H1 (cell line): Measurements from ENCODE around the gene CCDC124. TPM values are rescaled to one million over a fixed set of nuclear protein-coding genes. Genes with fewer than 3 reads are reported as not detected.

ENCODE experiments used
- CTCF ChIA-PET: fragments of 300-600 bp; sonication (Branson Sonifier 250); formaldehyde crosslinking; loops from one replicate; lab custom pipeline; 2021; ENCODE audit not compliant: partially characterized antibody; lab: Charles Lee
- POLR2A ChIA-PET: fragments of 300-600 bp; sonication (Branson Sonifier 250); formaldehyde crosslinking; loops from one replicate; lab custom pipeline; 2021; ENCODE audit warnings: inconsistent platforms; ENCODE audit not compliant: partially characterized antibody; lab: Charles Lee
- DNase-seq, 2 experiments: peaks; one replicate each; pipeline versions ENCODE4 v3.0.0 to v3.0.0-alpha.2; 2010 to 2022; ENCODE audit warnings: low spot score in 2 of 2, low read depth in 1 of 2, mixed read lengths in 1 of 2
- FAIRE-seq: peaks from 2 replicates; lab custom pipeline; 2011; peaks lifted over from hg19 to GRCh38; lab: Jason Lieb, UNC
- H2AFZ ChIP-seq: 2 replicates; pipeline ENCODE4 v1.8.1; 2012; ENCODE audit warnings: low read length, inconsistent platforms
- H2AK5ac ChIP-seq: 2 replicates; pipeline ENCODE4 v1.6.1; 2013; ENCODE audit warnings: low read depth, low read length
- H2BK120ac ChIP-seq: replicated peaks from 2 replicates; pipeline ENCODE3; 2013; ENCODE audit warnings: low read depth, low read length, inconsistent platforms
- H2BK12ac ChIP-seq: 2 replicates; pipeline ENCODE4 v1.6.1; 2013; ENCODE audit warnings: low read depth, low read length
- H2BK15ac ChIP-seq: 2 replicates; pipeline ENCODE4 v1.6.1; 2013; ENCODE audit warnings: low read length
- H2BK20ac ChIP-seq: 2 replicates; pipeline ENCODE4 v1.6.1; 2013; ENCODE audit warnings: low read length
- H2BK5ac ChIP-seq: 2 replicates; pipeline ENCODE4 v1.6.1; 2013; ENCODE audit warnings: low read depth, low read length
- H3K14ac ChIP-seq: 2 replicates; pipeline ENCODE4 v1.6.1; 2013; ENCODE audit warnings: inconsistent platforms; ENCODE audit not compliant: insufficient read length
- H3K18ac ChIP-seq: 2 replicates; pipeline ENCODE4 v1.6.1; 2013; ENCODE audit warnings: low read length; ENCODE audit errors: extremely low read depth
- H3K23ac ChIP-seq: 2 replicates; pipeline ENCODE4 v1.6.1; 2013; ENCODE audit warnings: inconsistent platforms; ENCODE audit not compliant: insufficient read length
- H3K23me2 ChIP-seq: 2 replicates; pipeline ENCODE4 v1.6.1; 2013; ENCODE audit warnings: low read depth, low read length
- H3K27ac ChIP-seq: 2 replicates; pipeline ENCODE4 v1.6.1; 2011; ENCODE audit warnings: low read depth, low read length, inconsistent platforms
- H3K27me3 ChIP-seq, 4 experiments: replicated peaks in 1 of 4; 1 replicate in 1 of 4; 2 replicates in 3 of 4; pipeline versions ENCODE4 v1.6.1 to v1.8.1; 2011 to 2013; ENCODE audit warnings: low read length in 3 of 4, mild to moderate bottlenecking in 3 of 4, inconsistent platforms in 2 of 4, mixed read lengths in 2 of 4, moderate library complexity in 1 of 4; ENCODE audit not compliant: control insufficient read depth in 3 of 4, insufficient read depth in 3 of 4; ENCODE audit errors: extremely low read depth in 1 of 4
- H3K36me3 ChIP-seq, 4 experiments: 2 replicates each; pipeline versions ENCODE4 v1.6.1 to v1.8.1; 2011 to 2013; ENCODE audit warnings: mild to moderate bottlenecking in 4 of 4, low read length in 3 of 4, moderate library complexity in 2 of 4, control low read depth in 1 of 4, inconsistent platforms in 1 of 4; ENCODE audit not compliant: insufficient read depth in 4 of 4, control insufficient read depth in 2 of 4
- H3K4ac ChIP-seq: replicated peaks from 2 replicates; pipeline ENCODE3; 2013; ENCODE audit warnings: low read length, low read depth, mixed read lengths, inconsistent platforms; ENCODE audit not compliant: insufficient read length
- H3K4me1 ChIP-seq, 4 experiments: replicated peaks in 1 of 4; 1 replicate in 1 of 4; 2 replicates in 3 of 4; pipeline versions ENCODE4 v1.6.1 to v1.8.1; 2011 to 2013; ENCODE audit warnings: low read length in 3 of 4, inconsistent platforms in 2 of 4, mixed read lengths in 1 of 4; ENCODE audit not compliant: insufficient read depth in 4 of 4, control insufficient read depth in 3 of 4
- H3K4me2 ChIP-seq, 2 experiments: 2 replicates each; pipeline versions ENCODE4 v1.6.1 to v1.8.1; 2011 to 2013; ENCODE audit warnings: low read depth in 2 of 2, low read length in 2 of 2, control low read depth in 1 of 2, inconsistent platforms in 1 of 2, mild to moderate bottlenecking in 1 of 2; ENCODE audit not compliant: insufficient read depth in 1 of 2
- H3K4me3 ChIP-seq, 4 experiments: fragments of 200-600, 300-600 bp in 1 of 4; sonication (generic), shearing (Covaris generic), sonication (Bioruptor Twin) in 1 of 4; 2 replicates each; pipeline versions ENCODE4 v1.5.1 to v1.8.1; 2011 to 2016; ENCODE audit warnings: low read length in 4 of 4, low read depth in 3 of 4, control low read depth in 2 of 4, inconsistent platforms in 2 of 4, mild to moderate bottlenecking in 2 of 4, mixed read lengths in 1 of 4, moderate library complexity in 1 of 4; ENCODE audit not compliant: insufficient read depth in 2 of 4; ENCODE audit errors: extremely low read depth in 1 of 4
- H3K56ac ChIP-seq: replicated peaks from 2 replicates; pipeline ENCODE3; 2013; ENCODE audit warnings: low read depth, mild to moderate bottlenecking, mixed read lengths, low read length, inconsistent platforms; ENCODE audit not compliant: insufficient read length
- H3K79me1 ChIP-seq: 2 replicates; pipeline ENCODE4 v1.6.1; 2013; ENCODE audit warnings: low read depth, low read length, control low read depth
- H3K79me2 ChIP-seq, 2 experiments: 2 replicates each; pipeline versions ENCODE4 v1.6.1 to v1.8.1; 2012 to 2013; ENCODE audit warnings: low read length in 2 of 2, mild to moderate bottlenecking in 2 of 2, inconsistent platforms in 1 of 2; ENCODE audit not compliant: insufficient read depth in 2 of 2, control insufficient read depth in 1 of 2
- H3K9ac ChIP-seq, 4 experiments: replicated peaks in 1 of 4; 1 replicate in 1 of 4; 2 replicates in 3 of 4; pipeline versions ENCODE4 v1.6.1 to v1.8.1; 2011 to 2013; ENCODE audit warnings: low read depth in 3 of 4, low read length in 3 of 4, control low read depth in 2 of 4, mild to moderate bottlenecking in 2 of 4, moderate library complexity in 2 of 4, inconsistent platforms in 1 of 4; ENCODE audit errors: extremely low read depth in 1 of 4
- H3K9me3 ChIP-seq, 2 experiments: 2 replicates each; pipeline versions ENCODE4 v1.6.1 to v1.8.1; 2012 to 2013; ENCODE audit warnings: mild to moderate bottlenecking in 2 of 2, moderate library complexity in 2 of 2, control low read depth in 1 of 2, inconsistent platforms in 1 of 2, low read depth in 1 of 2, low read length in 1 of 2, mixed read lengths in 1 of 2; ENCODE audit not compliant: insufficient read depth in 2 of 2
- H4K20me1 ChIP-seq, 2 experiments: replicated peaks in 1 of 2; 2 replicates each; pipeline versions ENCODE3 to v1.8.1; 2011 to 2013; ENCODE audit warnings: inconsistent platforms in 2 of 2, low read length in 2 of 2, mild to moderate bottlenecking in 1 of 2; ENCODE audit not compliant: insufficient read depth in 2 of 2, control insufficient read depth in 1 of 2
- H4K5ac ChIP-seq: 2 replicates; pipeline ENCODE4 v1.6.1; 2013; ENCODE audit warnings: low read length, low read depth, mixed read lengths, inconsistent platforms; ENCODE audit not compliant: insufficient read length
- H4K8ac ChIP-seq: 2 replicates; pipeline ENCODE4 v1.8.0; 2013; ENCODE audit warnings: mild to moderate bottlenecking, moderate library complexity, low read length, inconsistent platforms; ENCODE audit not compliant: insufficient read depth; ENCODE audit errors: extremely low read depth
- H4K91ac ChIP-seq: replicated peaks from 2 replicates; pipeline ENCODE3; 2013; ENCODE audit warnings: low read length, mixed read lengths, inconsistent platforms; ENCODE audit not compliant: insufficient read length
- SIN3A ChIP-seq, 2 experiments: IDR thresholded peaks in 1 of 2; conservative IDR thresholded peaks in 1 of 2; 2 replicates each; pipeline ENCODE4 v1.6.1; 2011 to 2012; ENCODE audit warnings: low read length in 2 of 2, improper control_type of control experiment in 1 of 2, low read depth in 1 of 2, mild to moderate bottlenecking in 1 of 2
- WGBS, 2 experiments: shearing (Covaris generic) in 1 of 2; methylation state at CpG; one replicate each; pipeline versions ENCODE4 v1.1.6 to v1.1.7; 2013 to 2015; ENCODE audit warnings: low lambda C conversion rate in 2 of 2, mixed read lengths in 2 of 2, inconsistent platforms in 1 of 2, low coverage in 1 of 2, missing lambda C conversion rate in 1 of 2; ENCODE audit not compliant: insufficient replicate concordance in 2 of 2, insufficient coverage in 1 of 2, insufficient read length in 1 of 2; ENCODE audit errors: extremely low coverage in 1 of 2, missing lambda C conversion rate in 1 of 2; 5-methylcytosine and 5-hydroxymethylcytosine counted together
- polyA plus RNA-seq, 7 experiments: library from polyadenylated mRNA; depleted of rRNA in 3 of 7; stranded (reverse) in 5 of 7; unstranded in 2 of 7; fragments of >200 nt in 5 of 7; fragments of 200-250 nt in 2 of 7; gene quantifications; 1 replicate in 5 of 7; 2 replicates in 1 of 7; 4 replicates in 1 of 7; pipeline versions ENCODE4 v1.2.1 to v1.2.3, GENCODE V29; 2011 to 2013; ENCODE audit warnings: missing spikeins in 2 of 7, mixed read lengths in 2 of 7
- total RNA-seq: library from RNA; stranded (reverse); fragmentation: NEBNext Ultra II Directional; extraction: Animal tissue kit (Norgen Biotek cat#: 25700); gene quantifications from 2 replicates; pipeline ENCODE4 v1.2.1, GENCODE V29; 2021
- TF ChIP-seq, protein P1 (sequence below), 3 experiments: IDR thresholded peaks; 1 replicate in 2 of 3; 2 replicates in 1 of 3; pipeline versions ENCODE4 v1.5.1 to v1.6.1; 2011; ENCODE audit warnings: low read length in 3 of 3, mild to moderate bottlenecking in 3 of 3, inconsistent platforms in 2 of 3, low read depth in 1 of 3, moderate library complexity in 1 of 3; ENCODE audit not compliant: insufficient read depth in 1 of 3; ENCODE audit errors: control extremely low read depth in 1 of 3
- TF ChIP-seq, protein P2 (sequence below): IDR thresholded peaks from 2 replicates; pipeline ENCODE4 v1.6.1; 2012; ENCODE audit warnings: inconsistent platforms

The CCDC124 gene
- total and polyA plus RNA-seq, 2 of the 8 experiments (the other 6 are each of a cell fraction or from before 2014, with no cell fraction given) = 95.2 to 103 TPM

DNA sequence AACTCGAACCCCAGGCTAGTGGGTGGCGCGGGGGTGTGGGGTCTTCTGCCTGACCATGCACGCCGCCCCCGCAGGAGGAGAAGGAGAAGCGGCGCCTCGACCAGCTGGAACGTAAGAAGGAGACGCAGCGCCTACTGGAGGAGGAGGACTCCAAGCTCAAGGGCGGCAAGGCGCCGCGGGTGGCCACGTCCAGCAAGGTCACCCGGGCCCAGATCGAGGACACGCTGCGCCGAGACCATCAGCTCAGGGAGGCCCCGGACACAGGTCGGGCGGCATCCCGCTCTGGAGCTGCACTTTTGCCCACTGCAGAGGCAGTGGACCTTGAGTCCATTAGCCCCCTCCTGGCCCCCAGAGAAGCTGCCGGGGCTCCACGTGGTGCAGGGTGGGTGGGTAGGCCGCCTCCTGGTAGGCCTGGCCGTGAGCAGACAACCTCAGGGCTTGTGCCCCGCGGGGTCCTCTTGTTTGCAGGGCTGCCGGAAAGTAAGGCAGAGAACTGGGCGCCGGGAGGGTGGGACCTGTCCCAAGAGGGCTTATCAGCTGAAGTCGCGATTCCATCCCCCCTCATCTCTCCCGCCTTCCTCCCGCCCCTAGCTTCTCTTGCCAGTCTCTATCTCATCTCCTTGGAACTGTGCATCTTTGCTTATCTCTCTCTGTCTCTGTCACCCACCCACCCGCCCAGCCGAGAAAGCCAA is 9.9 kb downstream of the CCDC124 start:
- Histone ChIP-seq H2AFZ (no peak overlapping the region), H3K18ac (no peak overlapping the region; the same call in 1 of the 2 replicates), H3K23me2 (peaks cover 7% of the 10 kb centered on the region; the same call in 1 of the 2 replicates), H3K23ac (no peak overlapping the region), H3K79me1 (no peaks in the 10 kb centered on the region), H2BK120ac (no peak overlapping the region), H2BK12ac (no peak overlapping the region), H3K4me1 (peaks cover 0 to 21% (median 14%) of the 10 kb centered on the region in 4 experiments; a peak in 6 of 7 replicates), H3K14ac (no peak overlapping the region), H3K79me2 (no peaks in the 10 kb centered on the region), H3K9me3 (no peaks in the 10 kb centered on the region), H4K8ac (peak overlapping the region; percentile 11; the same call in 1 of the 2 replicates), H2BK5ac (peak overlapping the region; percentile 60; the same call in 1 of the 2 replicates), H3K4me3 (peak overlapping the region in 3 of 4 experiments; percentile 14 to 56 (median 25); a peak in 5 of 8 replicates), H3K4me2 (peak overlapping the region; percentile 47 to 68), H3K27ac (no peak overlapping the region; the same call in 1 of the 2 replicates), H2AK5ac (peak overlapping the region; percentile 71; the same call in 1 of the 2 replicates), H2BK15ac (peak overlapping the region; percentile 81; the same call in 1 of the 2 replicates), H3K4ac (peak overlapping the region; percentile 38), H3K36me3 (peaks cover 0 to 3% (median 0%) of the 10 kb centered on the region in 4 experiments; a peak in 1 of 8 replicates), H3K9ac (peak overlapping the region in 2 of 4 experiments; percentile 25 to 46; a peak in 1 of 7 replicates), H3K27me3 (no peaks in the 10 kb centered on the region), H3K56ac (no peak overlapping the region), H4K5ac (peak overlapping the region; percentile 10), H4K20me1 (peaks cover 1 to 4% of the 10 kb centered on the region in 2 experiments), H2BK20ac (no peak overlapping the region), H4K91ac (peak overlapping the region; percentile 35)
- FAIRE-seq (no peak), DNase-seq (peak in 1 of 2 experiments; percentile 68)
- ChIA-PET CTCF (interaction anchor here (1.0 to 21.5 kb wide), 10 partner anchors 8 to 72 kb away, joined by 3 to 271 read pairs (median 4); partner anchors contain the start of genes CCDC124 and KCNN1), POLR2A (interaction anchor here (0.8 to 4.6 kb wide), 15 partner anchors 10 to 151 kb away, joined by 3 to 58 read pairs (median 8); partner anchors contain the start of genes CCDC124, KCNN1, RPL18A and SLC5A5)
- 0 out of 4 replicates have a peak, but pooled peaks of 1 of the 2 experiments have one; percentile 48 for TF ChIP-seq SIN3A (conservative IDR thresholded peaks at IDR 0.05 in 1 of 2, IDR thresholded peaks at IDR 0.05 in 1 of 2; ENCODE audit: low read depth in 1 of 2, low read length in 2 of 2)
- TF ChIP-seq, protein P1, sequence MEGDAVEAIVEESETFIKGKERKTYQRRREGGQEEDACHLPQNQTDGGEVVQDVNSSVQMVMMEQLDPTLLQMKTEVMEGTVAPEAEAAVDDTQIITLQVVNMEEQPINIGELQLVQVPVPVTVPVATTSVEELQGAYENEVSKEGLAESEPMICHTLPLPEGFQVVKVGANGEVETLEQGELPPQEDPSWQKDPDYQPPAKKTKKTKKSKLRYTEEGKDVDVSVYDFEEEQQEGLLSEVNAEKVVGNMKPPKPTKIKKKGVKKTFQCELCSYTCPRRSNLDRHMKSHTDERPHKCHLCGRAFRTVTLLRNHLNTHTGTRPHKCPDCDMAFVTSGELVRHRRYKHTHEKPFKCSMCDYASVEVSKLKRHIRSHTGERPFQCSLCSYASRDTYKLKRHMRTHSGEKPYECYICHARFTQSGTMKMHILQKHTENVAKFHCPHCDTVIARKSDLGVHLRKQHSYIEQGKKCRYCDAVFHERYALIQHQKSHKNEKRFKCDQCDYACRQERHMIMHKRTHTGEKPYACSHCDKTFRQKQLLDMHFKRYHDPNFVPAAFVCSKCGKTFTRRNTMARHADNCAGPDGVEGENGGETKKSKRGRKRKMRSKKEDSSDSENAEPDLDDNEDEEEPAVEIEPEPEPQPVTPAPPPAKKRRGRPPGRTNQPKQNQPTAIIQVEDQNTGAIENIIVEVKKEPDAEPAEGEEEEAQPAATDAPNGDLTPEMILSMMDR (IDR thresholded peaks at IDR 0.05; ENCODE audit: control extremely low read depth in 1 of 3, insufficient read depth in 1 of 3, low read depth in 1 of 3, low read length in 3 of 3) = peak in 2 of 3 experiments; percentile 9 to 12; a peak in 2 of 4 replicates
- TF ChIP-seq, protein P2, sequence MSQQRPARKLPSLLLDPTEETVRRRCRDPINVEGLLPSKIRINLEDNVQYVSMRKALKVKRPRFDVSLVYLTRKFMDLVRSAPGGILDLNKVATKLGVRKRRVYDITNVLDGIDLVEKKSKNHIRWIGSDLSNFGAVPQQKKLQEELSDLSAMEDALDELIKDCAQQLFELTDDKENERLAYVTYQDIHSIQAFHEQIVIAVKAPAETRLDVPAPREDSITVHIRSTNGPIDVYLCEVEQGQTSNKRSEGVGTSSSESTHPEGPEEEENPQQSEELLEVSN = no peak
- WGBS, 2 experiments = 59% methylated on average over 37 of the region's 41 CpGs; no CpG with 5 or more reads in 1 of the 2 experiments
